H1 (cell line): ENCODE data around the gene RAB22A. TPM values are rescaled to one million over a fixed set of nuclear protein-coding genes. Genes with fewer than 3 reads are reported as not detected.

Experiments
- CTCF ChIA-PET: fragments of 300-600 bp; sonication (Branson Sonifier 250); formaldehyde crosslinking; loops from one replicate; lab custom pipeline; 2021; ENCODE audit not compliant: partially characterized antibody; lab: Charles Lee
- POLR2A ChIA-PET: fragments of 300-600 bp; sonication (Branson Sonifier 250); formaldehyde crosslinking; loops from one replicate; lab custom pipeline; 2021; ENCODE audit warnings: inconsistent platforms; ENCODE audit not compliant: partially characterized antibody; lab: Charles Lee
- DNase-seq, 2 experiments: peaks; one replicate each; pipeline versions ENCODE4 v3.0.0 to v3.0.0-alpha.2; 2010 to 2022; ENCODE audit warnings: low spot score in 2 of 2, low read depth in 1 of 2, mixed read lengths in 1 of 2
- FAIRE-seq: peaks from 2 replicates; lab custom pipeline; 2011; peaks lifted over from hg19 to GRCh38; lab: Jason Lieb, UNC
- H2AFZ ChIP-seq: 2 replicates; pipeline ENCODE4 v1.8.1; 2012; ENCODE audit warnings: low read length, inconsistent platforms
- H2AK5ac ChIP-seq: 2 replicates; pipeline ENCODE4 v1.6.1; 2013; ENCODE audit warnings: low read depth, low read length
- H2BK120ac ChIP-seq: replicated peaks from 2 replicates; pipeline ENCODE3; 2013; ENCODE audit warnings: low read depth, low read length, inconsistent platforms
- H2BK12ac ChIP-seq: 2 replicates; pipeline ENCODE4 v1.6.1; 2013; ENCODE audit warnings: low read depth, low read length
- H2BK15ac ChIP-seq: 2 replicates; pipeline ENCODE4 v1.6.1; 2013; ENCODE audit warnings: low read length
- H2BK20ac ChIP-seq: 2 replicates; pipeline ENCODE4 v1.6.1; 2013; ENCODE audit warnings: low read length
- H2BK5ac ChIP-seq: 2 replicates; pipeline ENCODE4 v1.6.1; 2013; ENCODE audit warnings: low read depth, low read length
- H3K14ac ChIP-seq: 2 replicates; pipeline ENCODE4 v1.6.1; 2013; ENCODE audit warnings: inconsistent platforms; ENCODE audit not compliant: insufficient read length
- H3K18ac ChIP-seq: 2 replicates; pipeline ENCODE4 v1.6.1; 2013; ENCODE audit warnings: low read length; ENCODE audit errors: extremely low read depth
- H3K23ac ChIP-seq: 2 replicates; pipeline ENCODE4 v1.6.1; 2013; ENCODE audit warnings: inconsistent platforms; ENCODE audit not compliant: insufficient read length
- H3K23me2 ChIP-seq: 2 replicates; pipeline ENCODE4 v1.6.1; 2013; ENCODE audit warnings: low read depth, low read length
- H3K27ac ChIP-seq: 2 replicates; pipeline ENCODE4 v1.6.1; 2011; ENCODE audit warnings: low read depth, low read length, inconsistent platforms
- H3K27me3 ChIP-seq, 4 experiments: replicated peaks in 1 of 4; 1 replicate in 1 of 4; 2 replicates in 3 of 4; pipeline versions ENCODE4 v1.6.1 to v1.8.1; 2011 to 2013; ENCODE audit warnings: low read length in 3 of 4, mild to moderate bottlenecking in 3 of 4, inconsistent platforms in 2 of 4, mixed read lengths in 2 of 4, moderate library complexity in 1 of 4; ENCODE audit not compliant: control insufficient read depth in 3 of 4, insufficient read depth in 3 of 4; ENCODE audit errors: extremely low read depth in 1 of 4
- H3K36me3 ChIP-seq, 4 experiments: 2 replicates each; pipeline versions ENCODE4 v1.6.1 to v1.8.1; 2011 to 2013; ENCODE audit warnings: mild to moderate bottlenecking in 4 of 4, low read length in 3 of 4, moderate library complexity in 2 of 4, control low read depth in 1 of 4, inconsistent platforms in 1 of 4; ENCODE audit not compliant: insufficient read depth in 4 of 4, control insufficient read depth in 2 of 4
- H3K4ac ChIP-seq: replicated peaks from 2 replicates; pipeline ENCODE3; 2013; ENCODE audit warnings: low read length, low read depth, mixed read lengths, inconsistent platforms; ENCODE audit not compliant: insufficient read length
- H3K4me1 ChIP-seq, 4 experiments: replicated peaks in 1 of 4; 1 replicate in 1 of 4; 2 replicates in 3 of 4; pipeline versions ENCODE4 v1.6.1 to v1.8.1; 2011 to 2013; ENCODE audit warnings: low read length in 3 of 4, inconsistent platforms in 2 of 4, mixed read lengths in 1 of 4; ENCODE audit not compliant: insufficient read depth in 4 of 4, control insufficient read depth in 3 of 4
- H3K4me2 ChIP-seq, 2 experiments: 2 replicates each; pipeline versions ENCODE4 v1.6.1 to v1.8.1; 2011 to 2013; ENCODE audit warnings: low read depth in 2 of 2, low read length in 2 of 2, control low read depth in 1 of 2, inconsistent platforms in 1 of 2, mild to moderate bottlenecking in 1 of 2; ENCODE audit not compliant: insufficient read depth in 1 of 2
- H3K4me3 ChIP-seq, 4 experiments: fragments of 200-600, 300-600 bp in 1 of 4; sonication (generic), shearing (Covaris generic), sonication (Bioruptor Twin) in 1 of 4; 2 replicates each; pipeline versions ENCODE4 v1.5.1 to v1.8.1; 2011 to 2016; ENCODE audit warnings: low read length in 4 of 4, low read depth in 3 of 4, control low read depth in 2 of 4, inconsistent platforms in 2 of 4, mild to moderate bottlenecking in 2 of 4, mixed read lengths in 1 of 4, moderate library complexity in 1 of 4; ENCODE audit not compliant: insufficient read depth in 2 of 4; ENCODE audit errors: extremely low read depth in 1 of 4
- H3K56ac ChIP-seq: replicated peaks from 2 replicates; pipeline ENCODE3; 2013; ENCODE audit warnings: low read depth, mild to moderate bottlenecking, mixed read lengths, low read length, inconsistent platforms; ENCODE audit not compliant: insufficient read length
- H3K79me1 ChIP-seq: 2 replicates; pipeline ENCODE4 v1.6.1; 2013; ENCODE audit warnings: low read depth, low read length, control low read depth
- H3K79me2 ChIP-seq, 2 experiments: 2 replicates each; pipeline versions ENCODE4 v1.6.1 to v1.8.1; 2012 to 2013; ENCODE audit warnings: low read length in 2 of 2, mild to moderate bottlenecking in 2 of 2, inconsistent platforms in 1 of 2; ENCODE audit not compliant: insufficient read depth in 2 of 2, control insufficient read depth in 1 of 2
- H3K9ac ChIP-seq, 4 experiments: replicated peaks in 1 of 4; 1 replicate in 1 of 4; 2 replicates in 3 of 4; pipeline versions ENCODE4 v1.6.1 to v1.8.1; 2011 to 2013; ENCODE audit warnings: low read depth in 3 of 4, low read length in 3 of 4, control low read depth in 2 of 4, mild to moderate bottlenecking in 2 of 4, moderate library complexity in 2 of 4, inconsistent platforms in 1 of 4; ENCODE audit errors: extremely low read depth in 1 of 4
- H3K9me3 ChIP-seq, 2 experiments: 2 replicates each; pipeline versions ENCODE4 v1.6.1 to v1.8.1; 2012 to 2013; ENCODE audit warnings: mild to moderate bottlenecking in 2 of 2, moderate library complexity in 2 of 2, control low read depth in 1 of 2, inconsistent platforms in 1 of 2, low read depth in 1 of 2, low read length in 1 of 2, mixed read lengths in 1 of 2; ENCODE audit not compliant: insufficient read depth in 2 of 2
- H4K20me1 ChIP-seq, 2 experiments: replicated peaks in 1 of 2; 2 replicates each; pipeline versions ENCODE3 to v1.8.1; 2011 to 2013; ENCODE audit warnings: inconsistent platforms in 2 of 2, low read length in 2 of 2, mild to moderate bottlenecking in 1 of 2; ENCODE audit not compliant: insufficient read depth in 2 of 2, control insufficient read depth in 1 of 2
- H4K5ac ChIP-seq: 2 replicates; pipeline ENCODE4 v1.6.1; 2013; ENCODE audit warnings: low read length, low read depth, mixed read lengths, inconsistent platforms; ENCODE audit not compliant: insufficient read length
- H4K8ac ChIP-seq: 2 replicates; pipeline ENCODE4 v1.8.0; 2013; ENCODE audit warnings: mild to moderate bottlenecking, moderate library complexity, low read length, inconsistent platforms; ENCODE audit not compliant: insufficient read depth; ENCODE audit errors: extremely low read depth
- H4K91ac ChIP-seq: replicated peaks from 2 replicates; pipeline ENCODE3; 2013; ENCODE audit warnings: low read length, mixed read lengths, inconsistent platforms; ENCODE audit not compliant: insufficient read length
- CREB1 ChIP-seq: IDR thresholded peaks from 2 replicates; pipeline ENCODE4 v1.6.1; 2012; ENCODE audit warnings: inconsistent platforms
- WGBS, 2 experiments: shearing (Covaris generic) in 1 of 2; methylation state at CpG; one replicate each; pipeline versions ENCODE4 v1.1.6 to v1.1.7; 2013 to 2015; ENCODE audit warnings: low lambda C conversion rate in 2 of 2, mixed read lengths in 2 of 2, inconsistent platforms in 1 of 2, low coverage in 1 of 2, missing lambda C conversion rate in 1 of 2; ENCODE audit not compliant: insufficient replicate concordance in 2 of 2, insufficient coverage in 1 of 2, insufficient read length in 1 of 2; ENCODE audit errors: extremely low coverage in 1 of 2, missing lambda C conversion rate in 1 of 2; 5-methylcytosine and 5-hydroxymethylcytosine counted together
- polyA plus RNA-seq, 7 experiments: library from polyadenylated mRNA; depleted of rRNA in 3 of 7; stranded (reverse) in 5 of 7; unstranded in 2 of 7; fragments of >200 nt in 5 of 7; fragments of 200-250 nt in 2 of 7; gene quantifications; 1 replicate in 5 of 7; 2 replicates in 1 of 7; 4 replicates in 1 of 7; pipeline versions ENCODE4 v1.2.1 to v1.2.3, GENCODE V29; 2011 to 2013; ENCODE audit warnings: missing spikeins in 2 of 7, mixed read lengths in 2 of 7
- total RNA-seq: library from RNA; stranded (reverse); fragmentation: NEBNext Ultra II Directional; extraction: Animal tissue kit (Norgen Biotek cat#: 25700); gene quantifications from 2 replicates; pipeline ENCODE4 v1.2.1, GENCODE V29; 2021
- TF ChIP-seq, protein P1 (sequence below): IDR thresholded peaks from 2 replicates; pipeline ENCODE4 v1.6.1; 2012; ENCODE audit warnings: low read length, inconsistent platforms
- TF ChIP-seq, protein P2 (sequence below): IDR thresholded peaks from 2 replicates; pipeline ENCODE4 v1.6.1; 2012; ENCODE audit warnings: inconsistent platforms

The RAB22A gene
- total and polyA plus RNA-seq, 2 of the 8 experiments (the other 6 are each of a cell fraction or from before 2014, with no cell fraction given), result 3.1 to 6.6 TPM

DNA sequence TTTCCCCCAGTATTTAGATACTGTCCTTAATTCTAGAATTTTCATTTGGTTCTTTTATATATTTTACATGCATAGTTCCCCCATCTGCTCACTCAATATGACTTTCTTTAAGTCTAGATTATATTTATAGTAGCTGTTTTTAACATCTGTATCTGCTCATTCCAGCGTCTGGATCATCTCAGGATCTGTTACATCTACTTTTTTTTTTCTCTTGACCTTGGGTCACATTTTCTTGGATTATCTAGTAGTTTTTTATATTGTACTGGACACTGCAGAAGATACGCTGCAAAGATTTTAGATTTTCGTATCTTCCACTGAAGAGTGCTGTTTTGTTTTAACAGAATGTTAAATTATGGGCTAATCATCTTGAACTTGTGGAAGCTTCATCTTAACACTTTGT, 20.7 kb downstream of the RAB22A start:
- H3K9me3 ChIP-seq, result no peaks in the 10 kb centered on the region
- H3K36me3 ChIP-seq, result no peaks in the 10 kb centered on the region
- no peak overlapping the region for H3K4me2 ChIP-seq
- H4K20me1 ChIP-seq, result no peaks in the 10 kb centered on the region
- H2BK12ac ChIP-seq, result no peak overlapping the region
- no peaks in the 10 kb centered on the region for H3K23me2 ChIP-seq
- no peaks in the 10 kb centered on the region for H3K27me3 ChIP-seq
- H3K27ac ChIP-seq, result no peak overlapping the region
- peaks cover 0 to 2% (median 0%) of the 10 kb centered on the region in 4 experiments; a peak in 2 of 7 replicates for H3K4me1 ChIP-seq
- no peak overlapping the region for H3K9ac ChIP-seq
- DNase-seq (no peak), FAIRE-seq (no peak)
- H3K23ac ChIP-seq, result no peak overlapping the region
- CTCF ChIA-PET, result interaction anchor here (1.2 kb wide), 1 partner anchor 9 kb away, joined by 4 read pairs; no protein-coding TSS in a partner anchor
- H3K4me3 ChIP-seq, result no peak overlapping the region
- no peak overlapping the region for H2BK20ac ChIP-seq
- 90% methylated on average over 3 of the region's 3 CpGs; no CpG with 5 or more reads in 1 of the 2 experiments for WGBS, 2 experiments
- H3K79me2 ChIP-seq, result peaks cover 0 to 51% of the 10 kb centered on the region in 2 experiments; a peak in 2 of 4 replicates
- no peak overlapping the region for H3K4ac ChIP-seq
- H3K14ac ChIP-seq, result no peak overlapping the region
- H2BK5ac ChIP-seq, result no peak overlapping the region
- no peak overlapping the region for H3K18ac ChIP-seq
- no peak overlapping the region for H2BK120ac ChIP-seq
- H2BK15ac ChIP-seq, result no peak overlapping the region
- POLR2A ChIA-PET, result interaction anchor here (0.6 kb wide), 1 partner anchor 645 kb away, joined by 6 read pairs; no protein-coding TSS in a partner anchor
- H2AFZ ChIP-seq, result no peak overlapping the region
- H3K56ac ChIP-seq, result no peak overlapping the region
- no peak overlapping the region for H2AK5ac ChIP-seq
- H4K5ac ChIP-seq, result no peak overlapping the region
- TF ChIP-seq, protein P1, sequence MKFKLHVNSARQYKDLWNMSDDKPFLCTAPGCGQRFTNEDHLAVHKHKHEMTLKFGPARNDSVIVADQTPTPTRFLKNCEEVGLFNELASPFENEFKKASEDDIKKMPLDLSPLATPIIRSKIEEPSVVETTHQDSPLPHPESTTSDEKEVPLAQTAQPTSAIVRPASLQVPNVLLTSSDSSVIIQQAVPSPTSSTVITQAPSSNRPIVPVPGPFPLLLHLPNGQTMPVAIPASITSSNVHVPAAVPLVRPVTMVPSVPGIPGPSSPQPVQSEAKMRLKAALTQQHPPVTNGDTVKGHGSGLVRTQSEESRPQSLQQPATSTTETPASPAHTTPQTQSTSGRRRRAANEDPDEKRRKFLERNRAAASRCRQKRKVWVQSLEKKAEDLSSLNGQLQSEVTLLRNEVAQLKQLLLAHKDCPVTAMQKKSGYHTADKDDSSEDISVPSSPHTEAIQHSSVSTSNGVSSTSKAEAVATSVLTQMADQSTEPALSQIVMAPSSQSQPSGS, result no peak
- TF ChIP-seq, protein P2, sequence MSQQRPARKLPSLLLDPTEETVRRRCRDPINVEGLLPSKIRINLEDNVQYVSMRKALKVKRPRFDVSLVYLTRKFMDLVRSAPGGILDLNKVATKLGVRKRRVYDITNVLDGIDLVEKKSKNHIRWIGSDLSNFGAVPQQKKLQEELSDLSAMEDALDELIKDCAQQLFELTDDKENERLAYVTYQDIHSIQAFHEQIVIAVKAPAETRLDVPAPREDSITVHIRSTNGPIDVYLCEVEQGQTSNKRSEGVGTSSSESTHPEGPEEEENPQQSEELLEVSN, result no peak
- TF ChIP-seq CREB1, result no peak
- H4K91ac ChIP-seq, result no peak overlapping the region
- no peak overlapping the region for H4K8ac ChIP-seq
- 0 out of 2 replicates have a peak, but pooled peaks cover 3% of the 10 kb centered on the region for H3K79me1 ChIP-seq
